NCI-H2081 treated with DMSO at 0.1 percent for 48 hours (cell line): ENCODE data around the gene XPR1.
A peak's percentile ranks its signal among the peaks of the same experiment; 100 is the strongest.

ENCODE experiments used
- DNase-seq: peaks from one replicate; lab custom pipeline; 2025; lab: John Stamatoyannopoulos, UW

Gene XPR1

DNA sequence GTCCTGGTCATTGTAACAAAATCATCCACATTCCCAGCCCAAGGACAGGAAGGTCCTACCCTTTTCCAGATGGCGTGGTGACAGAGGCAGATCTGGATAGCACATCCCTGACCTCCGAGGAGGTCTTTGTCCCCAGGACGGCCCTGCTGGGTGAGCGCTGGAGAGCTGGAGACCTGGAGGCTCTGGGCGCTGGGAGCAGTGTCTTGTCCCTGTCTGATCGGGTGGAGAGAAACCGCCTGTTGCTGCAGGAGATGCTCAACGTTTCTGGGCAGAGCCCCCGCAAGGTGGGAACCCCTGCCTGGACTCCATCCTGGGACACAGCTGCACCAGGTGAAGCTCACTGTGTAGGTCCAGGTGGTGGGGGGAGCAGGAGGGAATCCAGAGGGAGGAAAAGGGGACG lies 284.9 kb downstream of the XPR1 start:
- no peak for DNase-seq

DNA sequence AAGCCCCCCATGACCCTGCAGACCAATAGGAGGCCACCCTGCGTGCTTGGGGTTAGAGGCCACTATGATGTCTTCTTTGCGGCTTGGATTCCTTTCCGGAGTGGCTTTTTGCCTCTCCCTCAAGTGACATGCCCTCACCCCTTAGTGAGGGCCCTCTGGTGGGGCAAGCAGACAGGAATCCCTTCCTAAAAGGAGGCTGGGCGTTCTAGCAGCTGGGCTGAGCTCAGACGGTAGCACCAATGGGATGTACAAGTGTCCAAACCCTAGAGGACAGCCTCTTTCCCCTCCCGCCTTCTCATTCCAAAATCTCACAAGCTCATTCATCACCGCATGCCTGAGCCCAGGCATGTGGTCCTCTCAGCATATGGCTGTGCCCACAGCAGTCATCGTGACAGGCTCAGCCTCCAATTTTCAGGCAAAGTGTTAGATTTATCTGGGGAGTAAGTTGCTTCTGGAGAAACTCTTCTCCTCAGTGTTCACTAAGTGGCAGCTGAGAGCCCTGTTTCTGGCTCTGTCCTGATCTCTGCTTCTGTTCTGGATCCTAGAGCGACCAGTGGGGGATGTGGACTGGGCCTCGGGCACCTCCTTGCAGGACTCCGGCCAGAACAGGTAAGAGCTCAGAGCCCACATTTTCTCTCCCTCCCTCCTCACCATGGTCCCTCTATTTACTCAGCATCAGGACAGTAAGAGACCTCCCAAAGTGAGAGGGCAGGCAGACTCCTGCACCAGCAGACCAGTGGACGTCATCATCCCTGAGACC lies 285.7 kb downstream of the XPR1 start:
- no peak for DNase-seq

DNA sequence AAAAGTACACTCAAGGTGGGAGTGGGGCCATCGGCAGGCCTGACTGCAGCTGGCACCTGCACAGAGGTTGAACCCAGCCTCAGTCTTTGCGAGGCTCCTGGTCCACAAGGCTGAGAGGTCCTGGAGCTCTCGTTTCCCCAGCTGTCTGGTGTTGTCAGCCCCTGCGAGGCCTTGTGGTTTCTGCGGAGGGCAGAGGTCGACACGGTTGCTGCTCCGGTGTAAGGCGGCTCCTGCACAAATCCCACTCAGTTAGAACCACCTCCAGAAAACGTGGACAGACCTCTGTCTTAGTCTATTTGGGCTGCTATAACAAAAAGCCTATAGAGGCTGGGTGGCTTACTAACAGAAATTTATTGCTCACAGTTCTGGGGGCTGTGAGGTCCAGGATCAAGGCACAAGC lies 286.7 kb downstream of the XPR1 start:
- no peak for DNase-seq

DNA sequence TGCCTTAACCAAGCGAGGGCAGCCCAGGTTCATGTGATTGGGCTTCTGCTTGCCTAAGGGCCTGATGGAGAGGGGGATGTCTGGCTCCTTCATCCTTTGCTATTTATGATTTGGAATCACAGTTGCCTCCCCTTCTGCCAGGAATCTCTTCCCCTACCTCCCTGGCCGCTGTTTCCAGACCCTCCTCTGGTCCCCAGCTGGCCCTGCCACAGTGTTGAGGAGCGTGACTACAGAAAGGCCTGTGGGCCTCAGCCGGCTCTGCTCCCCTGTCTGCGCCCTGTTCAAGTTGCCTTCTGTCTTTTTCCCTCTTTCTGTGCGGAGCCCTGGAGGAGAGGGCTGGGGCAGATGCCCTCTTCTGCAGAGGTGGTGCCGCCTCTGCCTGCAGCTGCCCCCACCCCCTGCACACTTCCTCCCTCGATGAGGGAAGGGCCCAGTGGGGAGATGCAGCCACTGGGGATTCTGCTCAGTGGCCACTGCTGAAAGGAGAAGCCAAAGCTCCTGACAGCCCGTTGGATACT lies 287.4 kb downstream of the XPR1 start:
- no peak for DNase-seq

DNA sequence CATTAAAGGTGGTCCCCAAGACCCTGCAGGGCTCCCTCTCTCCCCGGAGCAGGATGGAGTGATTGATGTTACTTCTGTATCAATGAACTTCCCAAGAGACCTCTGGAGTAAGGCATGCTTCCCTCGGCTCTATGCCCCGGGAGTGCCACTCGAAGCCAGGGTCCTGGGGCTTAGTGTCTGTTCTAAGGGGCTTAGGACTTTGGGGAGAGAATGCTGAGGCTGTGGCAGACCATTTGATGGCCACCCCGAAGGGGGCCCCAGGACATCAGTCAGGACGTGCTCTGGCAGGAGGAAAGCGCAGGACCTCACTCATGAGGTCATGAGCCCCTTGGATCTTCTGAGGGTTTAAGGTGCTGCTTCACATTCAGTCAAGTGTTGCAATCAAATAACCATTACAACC lies 288.4 kb downstream of the XPR1 start:
- no peak for DNase-seq

DNA sequence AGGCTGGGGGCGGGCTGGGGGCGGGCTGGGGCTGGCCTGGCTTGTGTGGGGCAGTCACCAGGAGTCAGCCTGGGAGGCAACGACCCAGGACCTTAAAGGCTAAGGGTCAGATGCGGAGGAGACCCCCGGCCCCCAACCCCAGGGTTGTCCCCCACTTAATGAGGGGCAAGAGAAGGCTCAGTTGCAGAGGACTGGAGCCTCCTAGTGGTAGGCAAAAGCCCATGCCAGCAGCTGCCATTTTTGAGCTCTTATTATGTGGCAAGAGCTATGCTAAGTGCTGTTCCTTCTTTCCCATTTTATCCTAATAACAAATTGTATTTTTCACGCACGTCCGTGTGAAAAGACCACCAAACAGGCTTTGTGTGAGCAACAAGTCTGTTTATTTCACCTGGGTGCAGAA lies 288.9 kb downstream of the XPR1 start:
- no peak for DNase-seq

DNA sequence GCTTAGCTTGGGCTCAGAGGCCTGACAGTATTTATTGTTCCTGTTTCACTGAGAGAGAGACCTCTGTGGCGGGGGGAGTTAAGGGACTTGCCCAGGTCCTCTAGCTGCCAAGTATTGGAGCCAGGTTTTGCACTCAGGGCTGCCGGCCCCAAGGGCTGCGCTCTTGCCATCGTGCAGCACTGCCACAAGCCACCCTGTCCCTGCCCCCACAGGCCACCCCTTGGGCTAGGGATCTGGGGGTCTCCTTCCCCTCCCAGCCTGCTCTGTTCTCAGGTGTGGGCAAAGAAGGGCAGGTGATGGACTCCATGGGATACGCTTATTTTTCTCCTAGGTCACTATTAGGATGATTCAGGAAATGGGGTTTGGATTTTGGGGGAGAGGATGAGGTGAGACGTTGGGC lies 289.6 kb downstream of the XPR1 start:
- DNase-seq = no peak

DNA sequence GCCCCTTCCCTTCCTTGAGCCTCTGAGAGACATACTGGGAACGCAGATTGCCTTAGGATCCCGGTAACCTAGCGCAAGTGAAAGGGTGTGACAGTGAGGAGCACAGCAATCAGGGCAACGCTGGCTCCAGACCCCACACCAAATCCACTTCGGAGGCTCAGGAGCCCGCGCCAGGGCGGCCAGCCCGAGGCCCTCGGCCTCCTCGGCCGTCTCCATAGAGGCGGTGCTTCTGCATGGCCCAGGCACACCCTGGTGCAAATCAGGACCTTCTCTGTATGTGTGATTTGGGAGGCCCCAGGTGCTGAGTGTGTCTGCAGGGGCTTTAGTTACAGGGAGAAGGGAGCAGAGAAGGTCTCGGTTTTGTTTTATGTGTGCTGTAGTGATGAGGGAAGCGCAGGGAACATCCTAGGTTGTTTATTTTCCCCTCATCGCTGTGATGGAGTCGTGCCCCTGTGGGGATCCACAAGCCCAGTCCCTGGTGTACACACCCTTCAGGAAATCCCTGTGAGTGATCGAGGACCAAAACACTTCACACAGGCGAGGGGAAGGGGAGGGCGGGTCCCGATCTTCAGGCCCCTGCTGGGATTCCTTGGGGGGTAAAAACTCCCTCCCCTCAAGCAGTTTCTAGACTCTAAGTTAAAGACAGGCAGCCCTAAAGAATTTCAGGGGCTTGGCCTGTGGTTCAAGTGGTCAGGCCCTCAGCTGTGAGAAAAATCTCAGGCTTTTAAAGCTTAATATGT lies 290.2 kb downstream of the XPR1 start:
- DNase-seq = no peak

DNA sequence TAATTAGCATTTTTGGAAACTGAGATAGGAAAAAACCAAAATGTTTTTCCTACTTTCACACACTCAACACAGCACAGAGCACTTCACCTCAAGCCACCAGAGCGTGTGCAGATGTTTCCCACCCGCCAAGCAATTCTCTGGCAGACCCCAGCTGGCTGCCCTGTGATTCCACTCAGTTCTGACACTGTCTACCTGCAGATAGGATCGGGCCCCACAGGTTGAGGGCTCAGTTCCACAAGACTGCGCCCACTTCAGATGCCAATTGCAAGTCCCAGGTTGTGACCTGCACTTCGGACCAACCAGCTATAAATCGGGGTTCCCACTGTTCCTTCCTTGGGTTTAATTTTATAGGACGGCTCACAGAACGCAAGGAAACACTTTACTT lies 290.8 kb downstream of the XPR1 start:
- DNase-seq = no peak

DNA sequence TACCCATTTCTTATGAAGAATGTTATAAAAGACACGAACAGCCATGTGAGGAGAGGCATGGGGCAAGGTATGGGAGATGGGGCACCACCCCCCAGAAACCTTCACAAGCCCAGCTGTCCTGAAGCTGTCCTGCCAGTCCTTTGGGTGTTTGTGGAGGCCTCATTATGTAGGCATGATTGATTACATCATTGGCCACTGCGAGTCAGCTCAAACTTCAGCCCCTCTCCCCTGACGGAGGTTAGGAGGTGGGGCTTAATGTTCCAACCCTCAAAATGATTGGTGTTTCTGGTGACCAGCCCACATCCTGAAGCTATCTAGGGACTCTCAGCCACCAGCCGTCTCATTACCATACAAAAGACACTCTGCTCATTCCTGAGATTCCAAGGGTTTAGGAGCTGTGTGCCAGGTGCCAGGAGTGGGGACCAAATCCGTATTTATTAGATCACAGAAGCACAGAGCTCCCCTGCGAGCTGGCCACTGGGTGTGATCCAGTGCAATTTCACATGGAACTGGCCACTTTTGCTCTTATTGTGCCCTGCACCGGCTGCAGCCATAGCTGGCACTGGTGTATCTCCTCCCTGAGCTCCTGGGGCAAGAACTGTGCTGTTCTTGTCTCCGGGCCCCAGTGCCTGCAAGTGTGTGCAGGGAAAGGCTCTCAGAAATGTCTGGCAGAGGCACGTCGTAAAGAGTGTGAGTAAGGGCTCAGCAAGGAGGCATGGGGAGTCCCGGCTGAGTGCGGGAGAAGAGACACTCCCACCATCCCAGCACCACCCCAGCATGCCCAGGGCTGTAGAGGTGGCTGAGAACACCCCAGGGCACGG lies 291.4 kb downstream of the XPR1 start:
- no peak for DNase-seq

DNA sequence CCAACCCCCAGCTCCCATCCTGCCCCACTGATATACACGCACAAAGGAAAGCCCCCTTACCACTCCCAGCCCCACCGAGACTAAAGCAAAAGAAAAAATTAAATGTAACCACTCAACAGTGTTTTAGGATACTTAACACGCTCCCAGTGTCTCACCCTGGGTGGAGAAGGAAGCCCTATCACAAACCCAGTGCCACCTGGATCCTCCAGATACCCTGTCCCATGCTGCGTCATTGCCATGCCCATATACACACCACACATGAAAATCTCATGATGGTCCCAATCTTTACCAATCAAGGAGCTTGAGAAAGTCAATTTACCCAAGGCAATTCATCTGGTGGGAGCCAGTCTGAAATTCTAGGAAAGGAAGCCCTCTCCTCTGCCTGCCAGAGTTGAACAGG lies 292.1 kb downstream of the XPR1 start:
- DNase-seq = no peak

DNA sequence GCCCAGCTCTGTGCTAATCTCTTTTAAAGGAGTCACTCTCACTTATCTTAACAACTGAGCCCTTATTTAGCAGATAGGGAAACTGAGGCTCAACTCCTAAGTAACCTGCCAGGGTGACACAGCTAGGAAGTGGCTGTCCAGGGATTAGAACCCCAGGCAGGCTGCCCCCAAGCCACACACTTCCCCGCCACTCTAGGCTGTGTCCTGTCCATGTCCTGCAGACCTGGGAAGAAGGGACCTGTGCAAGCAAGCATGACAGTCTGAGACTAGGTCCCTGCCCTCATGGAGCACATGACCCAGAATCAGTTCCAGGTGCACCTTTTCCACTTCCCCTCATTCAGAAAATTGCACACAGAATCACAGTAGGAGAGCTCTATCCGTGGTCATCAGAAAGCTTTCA lies 293.1 kb downstream of the XPR1 start:
- DNase-seq = no peak

DNA sequence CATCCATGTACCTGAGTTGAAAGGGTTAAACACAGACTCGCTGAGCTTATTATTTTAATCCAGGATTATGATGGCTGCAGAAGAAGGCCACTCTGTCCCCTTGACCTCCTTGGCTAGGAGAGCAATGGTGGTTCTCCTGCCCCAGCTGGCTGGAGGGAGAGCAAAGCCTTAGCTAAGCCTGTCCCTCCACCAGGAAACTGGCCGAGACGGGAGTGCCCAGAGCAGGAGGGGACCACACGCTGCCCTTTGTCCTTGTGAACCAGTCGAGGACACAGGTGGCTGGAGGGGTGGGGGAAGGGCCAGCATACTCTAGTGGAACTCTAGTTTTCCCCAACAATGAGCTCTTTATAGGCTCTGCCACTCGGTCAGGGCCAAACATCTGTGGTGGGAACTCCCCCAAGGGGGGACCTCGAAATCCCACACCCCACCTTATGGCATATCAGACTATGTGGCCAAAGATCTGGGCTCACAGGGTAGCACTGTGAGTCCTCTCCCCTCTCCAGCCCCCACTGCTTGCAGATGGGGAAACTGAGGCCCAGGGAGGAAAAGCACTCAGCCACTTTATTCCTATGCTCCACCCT lies 293.7 kb downstream of the XPR1 start:
- no peak for DNase-seq

DNA sequence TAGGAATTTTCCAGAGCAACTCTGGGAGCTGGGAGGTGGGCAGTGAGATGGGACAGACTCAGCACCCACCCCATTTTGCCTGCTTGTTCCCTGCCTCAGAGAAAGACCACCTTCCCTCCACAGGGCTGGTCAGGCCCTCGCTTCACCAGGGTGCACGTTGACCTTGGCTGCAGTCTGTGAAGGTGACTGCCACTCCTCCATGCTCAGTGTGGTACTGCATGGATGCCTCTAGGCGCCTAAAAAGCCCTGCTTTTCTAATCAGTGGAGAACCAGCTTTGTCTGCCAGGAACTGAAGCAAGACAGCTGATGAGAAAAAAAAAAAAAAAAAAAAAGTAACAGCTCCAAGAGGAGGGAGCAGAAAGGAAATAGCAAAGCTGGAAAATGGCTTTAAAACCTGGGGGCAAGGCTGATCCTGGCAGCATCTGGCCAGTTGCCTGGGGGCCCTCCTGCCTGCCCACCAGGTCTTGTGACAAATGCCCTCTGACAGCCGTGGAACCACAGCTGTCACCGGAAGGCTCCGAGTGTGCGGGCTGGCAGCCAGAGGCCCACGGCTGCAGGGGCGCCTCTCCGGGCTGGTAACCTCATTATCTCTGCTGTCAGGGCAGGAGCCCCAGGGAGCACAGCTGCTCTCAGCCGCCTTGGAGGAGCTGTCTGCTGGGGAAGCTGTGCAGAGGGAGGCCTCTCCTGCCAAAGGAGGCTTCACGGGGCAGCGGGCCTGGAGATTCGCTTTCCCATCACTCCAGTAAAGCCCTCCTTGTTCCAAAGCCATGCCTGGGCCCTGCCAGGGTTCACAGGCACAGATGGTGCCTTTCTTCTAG lies 294.6 kb downstream of the XPR1 start:
- DNase-seq = peak; percentile 69

DNA sequence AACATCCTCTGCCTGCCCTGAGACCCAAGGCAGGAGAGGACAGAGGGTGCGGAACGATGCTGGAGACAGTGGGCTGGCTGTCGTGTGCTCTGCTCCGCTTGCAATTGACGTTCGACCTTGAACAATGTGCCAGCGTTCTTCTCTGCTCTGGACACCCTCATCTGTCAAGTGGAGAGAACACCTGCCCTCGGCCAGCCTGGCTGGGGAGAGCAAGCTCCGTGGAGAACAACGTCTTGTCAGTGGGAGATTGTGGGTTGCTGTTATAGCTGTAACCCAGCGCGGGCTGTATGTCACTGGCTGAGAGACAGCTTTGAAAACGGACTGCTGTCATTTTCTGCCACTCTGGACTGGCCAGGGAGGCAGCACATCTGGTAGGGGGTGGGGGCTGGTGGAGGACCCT lies 295.5 kb downstream of the XPR1 start:
- DNase-seq = no peak

DNA sequence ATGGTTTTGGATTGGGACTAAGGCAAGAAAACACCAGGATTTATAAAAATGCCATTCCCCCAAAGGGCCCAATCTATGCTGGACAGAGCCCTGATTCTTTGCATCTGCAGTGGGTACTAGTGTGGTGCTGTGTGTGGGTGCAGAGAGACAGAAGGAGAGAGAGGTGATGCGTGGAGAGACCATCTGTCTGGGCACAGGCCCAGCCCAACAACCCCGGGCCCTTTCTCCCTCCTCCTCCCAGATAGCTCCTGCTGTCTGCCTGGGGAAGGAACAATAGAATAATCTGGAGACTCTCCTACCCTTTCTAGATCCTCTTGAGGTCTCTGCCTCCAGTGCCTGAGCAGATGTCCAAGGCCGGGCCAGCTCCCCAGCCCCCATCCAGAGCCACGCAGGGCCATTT lies 296.0 kb downstream of the XPR1 start:
- DNase-seq = peak; percentile 13

DNA sequence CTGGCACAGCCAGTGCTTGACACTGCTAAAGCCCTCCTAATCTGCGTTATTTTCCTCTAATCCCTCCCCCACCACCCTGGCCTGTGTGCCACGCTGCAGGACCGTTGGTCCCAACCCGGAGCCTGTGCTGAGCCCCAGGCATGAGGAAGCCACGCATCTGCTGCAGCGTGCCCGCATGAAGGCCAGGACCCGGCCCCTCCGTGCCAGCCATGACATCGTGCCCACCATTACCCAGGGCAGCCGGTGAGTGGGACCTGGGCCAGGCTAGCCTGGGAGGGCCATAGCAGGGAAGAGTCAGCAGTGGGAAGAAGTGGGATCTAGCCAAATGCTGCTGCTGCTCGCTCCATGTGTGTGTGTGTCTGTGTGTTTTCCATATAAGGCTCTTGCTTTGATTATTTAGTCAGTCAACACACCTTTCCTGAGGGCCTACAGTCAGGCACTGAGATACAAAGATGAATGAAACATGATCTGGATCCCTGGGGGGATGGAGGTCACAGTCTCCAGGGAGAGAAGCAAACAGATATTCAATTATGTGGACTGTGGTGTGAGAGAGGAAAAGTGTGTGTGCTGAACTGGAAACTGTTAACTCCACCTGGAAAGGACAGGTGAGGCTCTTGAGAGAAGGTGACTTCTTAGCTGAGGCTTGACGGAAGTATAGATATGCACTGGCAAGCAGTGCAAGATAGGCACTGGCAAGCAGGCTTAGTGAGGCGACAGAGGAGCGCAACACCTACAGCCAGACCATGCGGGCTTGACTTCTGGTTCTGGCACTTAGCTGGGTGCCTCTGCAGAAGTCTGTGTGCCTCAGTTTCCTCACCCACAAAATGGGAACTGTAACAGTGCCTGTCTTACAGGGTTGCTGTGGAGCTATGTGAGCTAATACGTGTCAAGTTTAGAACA lies 296.8 kb downstream of the XPR1 start:
- DNase-seq = no peak

DNA sequence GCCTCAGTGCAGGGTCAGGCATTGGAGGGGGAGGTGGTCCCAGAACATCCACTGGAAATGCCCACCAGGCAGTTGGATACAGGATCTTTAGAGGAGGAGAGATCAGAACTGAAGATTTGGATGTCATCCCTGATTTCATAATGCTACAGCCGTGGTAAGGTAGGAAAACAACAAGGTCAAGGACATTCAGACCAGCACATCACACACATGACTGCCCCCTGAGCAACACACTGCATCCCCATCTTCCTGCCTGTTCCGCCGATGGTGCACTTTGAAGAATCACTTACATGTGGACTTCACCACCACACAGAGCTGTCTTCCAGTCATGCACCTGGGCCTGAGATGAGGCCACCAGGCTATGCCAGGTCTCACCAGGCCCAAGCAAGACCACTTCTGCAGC lies 297.6 kb downstream of the XPR1 start:
- DNase-seq = no peak

DNA sequence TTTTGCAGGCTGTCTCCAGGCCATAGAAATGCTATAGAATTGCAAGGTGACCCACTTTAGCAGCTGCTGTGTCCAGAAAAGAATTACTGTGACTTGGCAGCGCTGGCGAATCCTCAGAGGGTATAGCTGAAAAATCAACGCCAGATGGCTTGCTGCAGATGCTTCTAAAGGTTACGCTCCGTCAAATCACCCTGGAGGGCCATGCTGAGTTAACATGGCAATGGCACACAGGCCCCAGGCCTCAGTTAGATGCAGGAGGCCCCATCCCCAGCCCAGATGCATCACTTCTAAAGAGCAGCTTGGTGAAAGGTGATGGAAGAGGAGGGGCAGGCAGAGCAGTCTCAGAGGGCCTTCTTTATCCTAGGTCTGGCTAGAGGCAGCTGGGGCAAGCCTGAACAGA lies 298.9 kb downstream of the XPR1 start:
- peak; percentile 26 for DNase-seq

DNA sequence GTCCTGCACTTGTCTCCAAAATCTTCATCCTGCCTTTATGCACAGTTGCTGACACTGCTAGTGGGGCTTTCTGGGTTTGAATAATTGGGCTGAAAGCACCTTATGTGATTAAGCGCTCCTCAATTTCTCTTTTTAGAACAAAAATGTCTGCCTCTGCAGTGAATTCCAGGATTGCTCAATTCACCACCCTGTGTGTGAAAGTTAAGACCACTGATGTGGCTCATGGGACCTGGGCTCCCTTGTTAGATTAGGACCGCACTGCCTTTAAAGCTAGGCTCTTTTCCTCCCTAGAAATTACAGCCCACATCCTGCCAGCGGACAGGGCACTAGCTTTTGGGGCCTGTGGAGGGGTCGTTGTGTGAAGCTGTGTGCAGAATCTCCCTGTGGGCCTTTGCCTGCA lies 299.7 kb downstream of the XPR1 start:
- DNase-seq = no peak
